ENCODE results near the gene NUDCD3.

NUDCD3 gene

GRCh38 chr7:44533301-44534055 is 43.0 kb upstream of the NUDCD3 start:
- H3K9ac ChIP-seq (ENCODE audit: low read length in 2 of 2): no peak overlapping the region
- no peak overlapping the region for H3K4me3 ChIP-seq (ENCODE audit: low read length in 2 of 2)
- no peaks in the 10 kb centered on the region for H3K9me3 ChIP-seq (ENCODE audit: control insufficient read depth in 2 of 2, low read length in 2 of 2)
- H3K36me3 ChIP-seq (ENCODE audit: control insufficient read depth in 2 of 2, insufficient read depth in 2 of 2, low read length in 2 of 2): no peaks in the 10 kb centered on the region
- no peaks in the 10 kb centered on the region for H3K4me1 ChIP-seq (ENCODE audit: control insufficient read depth, insufficient read depth, low read length)
- no peak overlapping the region for H3K27ac ChIP-seq (ENCODE audit: low read length)
- H3K27me3 ChIP-seq (ENCODE audit: control insufficient read depth in 1 of 2, insufficient read depth in 2 of 2, low read length in 2 of 2): no peaks in the 10 kb centered on the region

GRCh38 chr7:44531421-44532380 is 41.2 kb upstream of the NUDCD3 start:
- Histone ChIP-seq H3K9ac (ENCODE audit: low read length in 2 of 2) (no peak overlapping the region), H3K36me3 (ENCODE audit: control insufficient read depth in 2 of 2, insufficient read depth in 2 of 2, low read length in 2 of 2) (no peaks in the 10 kb centered on the region), H3K9me3 (ENCODE audit: control insufficient read depth in 2 of 2, low read length in 2 of 2) (no peaks in the 10 kb centered on the region), H3K4me3 (ENCODE audit: low read length in 2 of 2) (no peak overlapping the region), H3K27me3 (ENCODE audit: control insufficient read depth in 1 of 2, insufficient read depth in 2 of 2, low read length in 2 of 2) (no peaks in the 10 kb centered on the region), H3K27ac (ENCODE audit: low read length) (no peak overlapping the region), H3K4me1 (ENCODE audit: control insufficient read depth, insufficient read depth, low read length) (no peaks in the 10 kb centered on the region)

GRCh38 chr7:44530990-44531389 is 40.5 kb upstream of the NUDCD3 start:
- Histone ChIP-seq H3K36me3 (ENCODE audit: control insufficient read depth in 2 of 2, insufficient read depth in 2 of 2, low read length in 2 of 2) (no peaks in the 10 kb centered on the region), H3K9ac (ENCODE audit: low read length in 2 of 2) (no peak overlapping the region), H3K9me3 (ENCODE audit: control insufficient read depth in 2 of 2, low read length in 2 of 2) (no peaks in the 10 kb centered on the region), H3K27me3 (ENCODE audit: control insufficient read depth in 1 of 2, insufficient read depth in 2 of 2, low read length in 2 of 2) (no peaks in the 10 kb centered on the region), H3K4me3 (ENCODE audit: low read length in 2 of 2) (no peak overlapping the region), H3K4me1 (ENCODE audit: control insufficient read depth, insufficient read depth, low read length) (no peaks in the 10 kb centered on the region), H3K27ac (ENCODE audit: low read length) (no peak overlapping the region)

- Histone ChIP-seq H3K9ac (ENCODE audit: low read length in 2 of 2) (no peak overlapping the region), H3K4me3 (ENCODE audit: low read length in 2 of 2) (no peak overlapping the region), H3K27ac (ENCODE audit: low read length) (no peak overlapping the region), H3K27me3 (ENCODE audit: control insufficient read depth in 1 of 2, insufficient read depth in 2 of 2, low read length in 2 of 2) (no peaks in the 10 kb centered on the region), H3K4me1 (ENCODE audit: control insufficient read depth, insufficient read depth, low read length) (no peaks in the 10 kb centered on the region), H3K9me3 (ENCODE audit: control insufficient read depth in 2 of 2, low read length in 2 of 2) (no peaks in the 10 kb centered on the region), H3K36me3 (ENCODE audit: control insufficient read depth in 2 of 2, insufficient read depth in 2 of 2, low read length in 2 of 2) (no peaks in the 10 kb centered on the region)
Measured at GRCh38 chr7:44524811-44525388, 34.4 kb upstream of the NUDCD3 start.

- no peak overlapping the region for H3K4me3 ChIP-seq (ENCODE audit: low read length in 2 of 2)
- H3K27ac ChIP-seq (ENCODE audit: low read length): no peak overlapping the region
- H3K36me3 ChIP-seq (ENCODE audit: control insufficient read depth in 2 of 2, insufficient read depth in 2 of 2, low read length in 2 of 2): no peaks in the 10 kb centered on the region
- no peak overlapping the region for H3K9ac ChIP-seq (ENCODE audit: low read length in 2 of 2)
- no peaks in the 10 kb centered on the region for H3K4me1 ChIP-seq (ENCODE audit: control insufficient read depth, insufficient read depth, low read length)
- H3K9me3 ChIP-seq (ENCODE audit: control insufficient read depth in 2 of 2, low read length in 2 of 2): no peaks in the 10 kb centered on the region
- H3K27me3 ChIP-seq (ENCODE audit: control insufficient read depth in 1 of 2, insufficient read depth in 2 of 2, low read length in 2 of 2): no peaks in the 10 kb centered on the region
Measured at GRCh38 chr7:44522315-44522714, 31.9 kb upstream of the NUDCD3 start.

- H3K27me3 ChIP-seq (ENCODE audit: control insufficient read depth in 1 of 2, insufficient read depth in 2 of 2, low read length in 2 of 2): no peaks in the 10 kb centered on the region
- H3K4me1 ChIP-seq (ENCODE audit: control insufficient read depth, insufficient read depth, low read length): no peaks in the 10 kb centered on the region
- H3K9me3 ChIP-seq (ENCODE audit: control insufficient read depth in 2 of 2, low read length in 2 of 2): no peaks in the 10 kb centered on the region
- no peaks in the 10 kb centered on the region for H3K36me3 ChIP-seq (ENCODE audit: control insufficient read depth in 2 of 2, insufficient read depth in 2 of 2, low read length in 2 of 2)
- H3K4me3 ChIP-seq (ENCODE audit: low read length in 2 of 2): no peak overlapping the region
- H3K27ac ChIP-seq (ENCODE audit: low read length): no peak overlapping the region
- no peak overlapping the region for H3K9ac ChIP-seq (ENCODE audit: low read length in 2 of 2)
Measured at GRCh38 chr7:44521347-44522095, 31.1 kb upstream of the NUDCD3 start.

GRCh38 chr7:44520574-44520973 is 30.1 kb upstream of the NUDCD3 start:
- Histone ChIP-seq H3K27me3 (ENCODE audit: control insufficient read depth in 1 of 2, insufficient read depth in 2 of 2, low read length in 2 of 2) (no peaks in the 10 kb centered on the region), H3K9me3 (ENCODE audit: control insufficient read depth in 2 of 2, low read length in 2 of 2) (no peaks in the 10 kb centered on the region), H3K27ac (ENCODE audit: low read length) (no peak overlapping the region), H3K9ac (ENCODE audit: low read length in 2 of 2) (no peak overlapping the region), H3K4me1 (ENCODE audit: control insufficient read depth, insufficient read depth, low read length) (no peaks in the 10 kb centered on the region), H3K36me3 (ENCODE audit: control insufficient read depth in 2 of 2, insufficient read depth in 2 of 2, low read length in 2 of 2) (no peaks in the 10 kb centered on the region), H3K4me3 (ENCODE audit: low read length in 2 of 2) (no peak overlapping the region)

GRCh38 chr7:44519546-44519945 is 29.1 kb upstream of the NUDCD3 start:
- H3K27me3 ChIP-seq (ENCODE audit: control insufficient read depth in 1 of 2, insufficient read depth in 2 of 2, low read length in 2 of 2): no peaks in the 10 kb centered on the region
- no peak overlapping the region for H3K9ac ChIP-seq (ENCODE audit: low read length in 2 of 2)

GRCh38 chr7:44518761-44519160 is 28.3 kb upstream of the NUDCD3 start:
- H3K27ac ChIP-seq (ENCODE audit: low read length): no peak overlapping the region
- no peaks in the 10 kb centered on the region for H3K27me3 ChIP-seq (ENCODE audit: control insufficient read depth in 1 of 2, insufficient read depth in 2 of 2, low read length in 2 of 2)
- H3K9ac ChIP-seq (ENCODE audit: low read length in 2 of 2): no peak overlapping the region
- no peaks in the 10 kb centered on the region for H3K4me1 ChIP-seq (ENCODE audit: control insufficient read depth, insufficient read depth, low read length)
- no peaks in the 10 kb centered on the region for H3K9me3 ChIP-seq (ENCODE audit: control insufficient read depth in 2 of 2, low read length in 2 of 2)
- H3K4me3 ChIP-seq (ENCODE audit: low read length in 2 of 2): no peak overlapping the region
- no peaks in the 10 kb centered on the region for H3K36me3 ChIP-seq (ENCODE audit: control insufficient read depth in 2 of 2, insufficient read depth in 2 of 2, low read length in 2 of 2)

More at GRCh38 chr7:44519546-44519945, 29.1 kb upstream of the NUDCD3 start:
- Histone ChIP-seq H3K4me1 (ENCODE audit: control insufficient read depth, insufficient read depth, low read length) (no peaks in the 10 kb centered on the region), H3K9me3 (ENCODE audit: control insufficient read depth in 2 of 2, low read length in 2 of 2) (no peaks in the 10 kb centered on the region), H3K27ac (ENCODE audit: low read length) (no peak overlapping the region), H3K36me3 (ENCODE audit: control insufficient read depth in 2 of 2, insufficient read depth in 2 of 2, low read length in 2 of 2) (no peaks in the 10 kb centered on the region), H3K4me3 (ENCODE audit: low read length in 2 of 2) (no peak overlapping the region)

- Histone ChIP-seq H3K4me3 (ENCODE audit: low read length in 2 of 2) (no peak overlapping the region), H3K27ac (ENCODE audit: low read length) (no peak overlapping the region), H3K9me3 (ENCODE audit: control insufficient read depth in 2 of 2, low read length in 2 of 2) (no peaks in the 10 kb centered on the region), H3K36me3 (ENCODE audit: control insufficient read depth in 2 of 2, insufficient read depth in 2 of 2, low read length in 2 of 2) (peaks cover 0 to 3% of the 10 kb centered on the region in 2 donors), H3K27me3 (ENCODE audit: control insufficient read depth in 1 of 2, insufficient read depth in 2 of 2, low read length in 2 of 2) (no peaks in the 10 kb centered on the region), H3K4me1 (ENCODE audit: control insufficient read depth, insufficient read depth, low read length) (no peaks in the 10 kb centered on the region), H3K9ac (ENCODE audit: low read length in 2 of 2) (no peak overlapping the region)
Measured at GRCh38 chr7:44517175-44517574, 26.7 kb upstream of the NUDCD3 start.

Data from stomach smooth muscle (tissue), 2 donors.